Measurements from ENCODE around the gene REPIN1.
"Not testable (repeated sequence)": the region's sequence is repeated elsewhere in the genome, so short reads cannot be mapped to it uniquely, and the experiment has no call there.

Gene REPIN1

GRCh38 chr7:150376560-150376959, 7.9 kb downstream of the REPIN1 start:
- DNase-seq (ENCODE audit: low spot score): no peak

- no peak for DNase-seq (ENCODE audit: low spot score)
Measured at GRCh38 chr7:150377196-150377595, 8.6 kb downstream of the REPIN1 start.

GRCh38 chr7:150377635-150378034, 9.0 kb downstream of the REPIN1 start:
- DNase-seq (ENCODE audit: low spot score): no peak

GRCh38 chr7:150378115-150378852, 9.7 kb downstream of the REPIN1 start:
- peak; percentile 77 for DNase-seq (ENCODE audit: low spot score)

GRCh38 chr7:150378853-150379440, 10.3 kb downstream of the REPIN1 start, which contains the start of gene ZNF775:
TSS of gene ZNF775 (plus strand) at chr7:150379330. CDS start at chr7:150388471, 9,141 bp downstream.
- DNase-seq (ENCODE audit: low spot score): peak; percentile 95

- DNase-seq (ENCODE audit: low spot score): no peak
Measured at GRCh38 chr7:150379441-150380379, 11.1 kb downstream of the REPIN1 start.

GRCh38 chr7:150380463-150380862, 11.8 kb downstream of the REPIN1 start:
- no peak for DNase-seq (ENCODE audit: low spot score)

- DNase-seq (ENCODE audit: low spot score): no peak
Measured at GRCh38 chr7:150381096-150381495, 12.5 kb downstream of the REPIN1 start.

GRCh38 chr7:150381785-150382122, 13.1 kb downstream of the REPIN1 start:
- no peak for DNase-seq (ENCODE audit: low spot score)

GRCh38 chr7:150382123-150382843, 13.7 kb downstream of the REPIN1 start:
- peak; percentile 42 for DNase-seq (ENCODE audit: low spot score)

- no peak for DNase-seq (ENCODE audit: low spot score)
Measured at GRCh38 chr7:150382844-150383225, 14.2 kb downstream of the REPIN1 start.

- peak; percentile 90 for DNase-seq (ENCODE audit: low spot score)
Measured at GRCh38 chr7:150383710-150384397, 15.2 kb downstream of the REPIN1 start.

GRCh38 chr7:150384406-150385301, 16.0 kb downstream of the REPIN1 start:
- no peak for DNase-seq (ENCODE audit: low spot score)

- DNase-seq (ENCODE audit: low spot score): no peak
Measured at GRCh38 chr7:150385302-150385723, 16.7 kb downstream of the REPIN1 start.

GRCh38 chr7:150385884-150386283, 17.3 kb downstream of the REPIN1 start:
- DNase-seq (ENCODE audit: low spot score): not testable (repeated sequence)

GRCh38 chr7:150388306-150388705, 19.7 kb downstream of the REPIN1 start:
- DNase-seq (ENCODE audit: low spot score): no peak

- DNase-seq (ENCODE audit: low spot score): no peak
Measured at GRCh38 chr7:150388709-150389531, 20.3 kb downstream of the REPIN1 start.

GRCh38 chr7:150389532-150389816, 20.9 kb downstream of the REPIN1 start:
- DNase-seq (ENCODE audit: low spot score): no peak

GRCh38 chr7:150390205-150390604, 21.6 kb downstream of the REPIN1 start:
- DNase-seq (ENCODE audit: low spot score): no peak

- no peak for DNase-seq (ENCODE audit: low spot score)
Measured at GRCh38 chr7:150393325-150393724, 24.7 kb downstream of the REPIN1 start.
